CMK (cell line): ENCODE measurements around the gene FLYWCH2.
A peak's percentile ranks its signal among the peaks of the same experiment; 100 is the strongest.

Experiments used
- DNase-seq: peaks from one replicate; pipeline ENCODE4 v3.0.0-alpha.2; 2010; ENCODE audit warnings: low read depth

FLYWCH2 gene

GRCh38 chr16:2881783-2882649 is 999 bp upstream of the FLYWCH2 start:
- peak; percentile 22 for DNase-seq

DNA sequence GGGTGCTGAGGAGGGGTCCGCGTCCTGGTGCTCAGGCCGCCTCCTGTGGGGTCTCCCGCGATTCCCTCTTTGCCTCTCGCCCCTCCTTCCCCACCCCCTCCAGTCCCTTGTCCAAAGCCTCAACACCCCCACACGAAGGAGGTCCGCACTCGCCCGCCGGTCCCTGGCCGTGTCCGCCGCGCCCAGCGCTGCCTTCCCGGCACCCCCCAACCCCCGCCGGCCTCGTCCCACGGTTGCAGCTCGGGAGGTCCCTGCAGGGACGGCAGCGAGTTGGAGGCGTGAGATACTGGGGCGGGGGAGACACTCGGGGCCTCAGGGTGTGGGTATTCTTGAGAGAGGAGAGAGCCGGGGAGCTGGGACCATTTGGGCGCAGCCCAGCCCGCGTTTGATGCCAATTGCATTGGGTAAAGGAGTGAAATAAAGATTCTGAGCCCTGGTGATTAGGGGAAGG is 468 bp downstream of the FLYWCH2 start:
- DNase-seq, result no peak

DNA sequence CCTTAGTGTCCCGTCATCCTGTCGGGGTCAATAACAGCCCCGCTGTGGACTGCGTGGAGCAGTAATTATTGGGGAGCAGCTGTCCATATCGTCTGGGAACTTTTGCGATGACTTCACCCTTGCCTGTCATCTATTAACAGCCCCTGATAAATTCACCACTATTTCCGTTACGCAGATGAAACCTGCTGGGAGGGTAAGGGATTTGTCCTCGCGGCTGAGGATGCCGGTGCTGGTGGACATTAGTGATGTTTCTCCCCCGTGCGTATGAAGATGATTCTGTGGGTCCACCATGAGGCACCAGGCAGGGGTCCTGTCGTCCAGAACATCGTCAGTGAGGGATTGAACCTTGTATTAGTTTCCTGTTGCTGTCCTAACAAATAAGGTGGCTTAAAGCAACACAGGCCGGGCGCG is 1.0 kb downstream of the FLYWCH2 start:
- no peak for DNase-seq

GRCh38 chr16:2894231-2894630 is 11.2 kb downstream of the FLYWCH2 start:
- no peak for DNase-seq

- DNase-seq, result no peak
These were observed 12.8 kb downstream of the FLYWCH2 start for GRCh38 chr16:2895813-2896212.

DNA sequence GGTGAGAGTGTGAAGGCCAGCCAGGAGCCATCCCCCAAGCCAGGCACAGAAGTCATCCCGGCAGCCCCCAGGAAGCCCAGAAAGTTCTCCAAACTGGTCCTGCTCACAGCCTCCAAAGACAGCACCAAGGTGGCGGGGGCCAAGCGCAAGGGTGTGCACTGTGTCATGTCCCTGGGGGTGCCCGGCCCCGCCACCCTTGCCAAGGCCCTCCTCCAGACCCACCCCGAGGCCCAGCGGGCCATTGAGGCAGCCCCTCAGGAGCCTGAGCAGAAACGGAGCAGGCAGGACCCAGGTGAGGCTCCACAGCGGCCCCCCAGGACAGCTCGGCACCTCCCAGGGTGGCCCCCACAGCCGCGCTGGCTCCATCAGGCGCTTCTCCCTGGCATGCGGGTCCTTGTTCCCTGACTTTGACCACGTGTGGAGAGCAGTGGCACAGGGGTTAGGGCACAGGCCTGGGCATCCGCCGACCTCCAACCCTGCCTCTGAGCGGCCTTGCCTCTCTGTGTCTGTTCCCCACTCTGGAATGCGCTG is 13.5 kb downstream of the FLYWCH2 start:
- DNase-seq, result no peak

- DNase-seq, result no peak
These were observed 14.1 kb downstream of the FLYWCH2 start for GRCh38 chr16:2897110-2897509.

- no peak for DNase-seq
These were observed 16.0 kb downstream of the FLYWCH2 start for GRCh38 chr16:2898831-2899563.

DNA sequence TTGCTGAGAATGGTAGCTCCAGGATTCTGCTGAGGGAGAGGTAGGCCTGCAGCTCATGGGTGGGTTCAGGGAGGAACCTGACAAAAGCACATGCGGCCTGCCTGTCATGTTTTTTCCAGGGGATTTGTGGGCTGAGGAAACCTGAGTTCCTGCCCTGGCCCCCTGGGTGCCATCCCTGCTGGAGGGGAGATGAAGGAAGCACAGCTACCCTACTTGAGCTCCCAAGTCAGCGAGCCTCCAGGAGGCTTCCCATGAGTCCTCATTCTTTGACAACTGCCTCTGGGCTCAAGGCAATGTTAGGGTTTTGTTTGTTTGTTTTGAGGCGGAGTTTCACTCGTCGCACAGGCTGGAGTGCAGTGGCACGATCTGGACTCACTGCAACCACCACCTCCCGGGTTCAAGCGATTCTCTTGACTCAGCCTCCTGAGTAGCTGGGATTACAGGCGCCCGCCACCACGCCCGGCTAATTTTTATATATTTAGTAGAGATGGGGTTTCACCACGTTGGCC is 16.6 kb downstream of the FLYWCH2 start:
- DNase-seq, result no peak

DNA sequence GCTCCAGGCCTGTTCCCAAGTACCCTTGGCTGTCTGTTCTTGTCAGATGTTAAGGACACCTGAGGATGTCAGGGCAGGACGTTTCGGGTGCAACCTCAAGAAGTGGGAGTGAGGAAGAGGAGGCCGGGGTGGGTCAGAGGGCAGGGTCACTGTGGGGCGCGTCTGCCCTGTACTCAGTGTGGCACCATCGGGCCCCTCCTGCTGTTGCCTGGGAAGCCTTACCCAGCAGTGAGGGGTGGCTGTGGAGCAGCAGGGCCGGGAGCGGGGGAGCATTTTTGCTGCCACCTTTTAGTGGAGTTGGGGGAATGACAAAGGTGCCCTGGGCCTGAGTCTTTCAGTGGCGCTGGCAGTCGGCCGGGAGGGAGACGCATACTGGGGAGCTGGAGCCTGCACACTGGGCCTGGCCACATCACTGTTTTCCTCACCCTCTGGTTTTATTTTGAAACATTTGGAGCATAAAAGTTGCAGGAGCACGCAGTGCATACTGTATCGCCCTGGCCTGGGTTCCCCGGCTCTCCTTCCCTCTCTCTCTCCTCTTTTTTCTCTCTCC is 17.6 kb downstream of the FLYWCH2 start:
- DNase-seq, result no peak

DNA sequence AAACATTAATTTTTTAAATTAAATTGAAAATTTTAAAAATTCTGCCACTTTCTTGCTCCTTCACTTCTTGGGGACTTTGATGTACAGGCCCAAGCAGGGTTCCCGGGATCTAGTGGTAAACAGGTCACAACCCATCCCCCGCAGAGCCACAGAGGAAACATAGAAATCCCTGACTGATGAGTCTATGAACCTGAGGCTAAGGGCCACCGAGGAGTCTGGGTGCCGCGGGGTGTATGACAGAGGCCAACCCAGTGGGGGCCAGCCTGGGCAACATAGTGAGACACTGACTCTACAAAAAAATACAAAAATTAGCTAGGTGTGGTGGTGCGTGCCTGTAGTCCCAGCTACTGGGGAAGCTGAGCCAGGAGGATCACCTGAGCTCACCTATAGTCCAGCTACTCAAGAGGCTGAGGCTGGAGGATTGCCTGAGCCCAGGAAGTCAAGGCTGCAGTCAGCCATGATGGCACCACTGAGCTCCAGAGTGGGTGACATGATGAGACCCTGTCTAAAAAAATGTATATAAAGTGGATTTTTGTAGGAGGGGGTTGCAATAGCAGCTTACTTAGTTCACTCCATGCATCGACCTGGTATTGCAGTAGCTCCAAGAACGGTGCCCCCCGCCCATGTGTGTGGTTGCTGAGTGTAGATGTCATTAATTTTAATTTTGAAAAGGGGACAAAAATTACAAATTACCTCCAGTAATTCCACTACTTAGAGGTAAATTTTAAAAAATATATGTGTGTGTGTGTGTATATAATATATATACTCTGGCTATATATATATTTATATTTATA is 19.5 kb downstream of the FLYWCH2 start:
- no peak for DNase-seq

DNA sequence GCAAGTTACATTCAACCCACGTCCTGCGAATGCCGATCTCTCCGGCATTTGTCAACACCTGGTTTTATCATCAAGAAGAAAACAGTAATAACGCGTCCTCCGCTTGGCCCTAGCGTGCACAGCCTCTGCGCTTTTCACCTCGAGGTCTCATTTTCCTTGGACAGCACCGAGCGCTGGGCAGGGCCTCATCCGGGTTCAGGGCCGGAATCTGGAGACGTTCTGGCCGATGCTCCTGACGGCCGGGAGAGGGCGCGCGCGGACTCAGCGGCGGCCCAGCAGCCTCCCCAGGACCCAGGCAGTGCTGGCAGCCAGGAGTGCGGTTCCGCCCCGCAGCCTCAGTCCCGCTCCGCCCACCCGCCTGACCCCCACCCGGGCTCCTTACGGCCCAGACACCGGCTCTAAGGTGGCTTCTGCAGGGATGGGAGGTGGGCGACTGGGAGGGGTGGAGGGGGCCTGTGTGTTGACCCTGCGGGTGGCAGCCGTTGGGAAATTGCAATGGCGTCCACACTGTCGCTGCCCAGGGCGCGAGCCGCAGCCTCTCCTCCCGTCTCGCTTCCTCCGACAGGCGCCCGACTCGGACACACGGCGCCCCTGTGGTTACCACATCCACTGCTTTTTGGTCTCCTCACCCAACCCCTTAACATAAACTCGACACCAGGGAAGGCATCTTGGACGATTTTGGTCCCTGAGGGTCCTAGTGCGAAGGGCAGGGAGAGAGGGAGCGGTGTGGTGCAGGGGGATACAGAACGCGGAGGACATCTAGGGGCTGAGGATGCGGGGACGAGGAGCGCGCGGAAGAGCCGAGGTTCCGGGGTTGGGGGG is 21.3 kb downstream of the FLYWCH2 start:
- DNase-seq, result peak; percentile 65

GRCh38 chr16:2904922-2905240 is 21.9 kb downstream of the FLYWCH2 start:
- no peak for DNase-seq

GRCh38 chr16:2905241-2905987 is 22.4 kb downstream of the FLYWCH2 start:
- peak; percentile 97 for DNase-seq

DNA sequence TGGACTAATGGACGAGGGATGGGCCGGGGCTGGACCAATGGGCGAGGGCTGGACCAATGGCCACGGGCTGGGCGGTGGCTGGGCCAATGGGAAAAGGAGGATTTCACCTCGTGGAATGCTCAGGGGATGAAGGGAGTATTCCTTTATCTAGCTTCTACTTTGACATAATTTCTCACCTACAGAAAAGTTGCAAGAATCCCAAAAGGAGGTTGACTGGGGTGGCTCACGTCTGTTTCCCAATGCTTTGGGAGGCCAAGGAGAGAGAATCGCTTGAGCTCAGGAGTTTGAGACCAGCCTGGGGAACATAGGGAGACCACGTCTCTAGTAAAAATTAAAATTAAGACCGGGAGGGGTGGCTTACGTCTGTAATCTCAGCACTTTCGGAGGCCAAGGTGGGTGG is 23.0 kb downstream of the FLYWCH2 start:
- DNase-seq, result no peak

DNA sequence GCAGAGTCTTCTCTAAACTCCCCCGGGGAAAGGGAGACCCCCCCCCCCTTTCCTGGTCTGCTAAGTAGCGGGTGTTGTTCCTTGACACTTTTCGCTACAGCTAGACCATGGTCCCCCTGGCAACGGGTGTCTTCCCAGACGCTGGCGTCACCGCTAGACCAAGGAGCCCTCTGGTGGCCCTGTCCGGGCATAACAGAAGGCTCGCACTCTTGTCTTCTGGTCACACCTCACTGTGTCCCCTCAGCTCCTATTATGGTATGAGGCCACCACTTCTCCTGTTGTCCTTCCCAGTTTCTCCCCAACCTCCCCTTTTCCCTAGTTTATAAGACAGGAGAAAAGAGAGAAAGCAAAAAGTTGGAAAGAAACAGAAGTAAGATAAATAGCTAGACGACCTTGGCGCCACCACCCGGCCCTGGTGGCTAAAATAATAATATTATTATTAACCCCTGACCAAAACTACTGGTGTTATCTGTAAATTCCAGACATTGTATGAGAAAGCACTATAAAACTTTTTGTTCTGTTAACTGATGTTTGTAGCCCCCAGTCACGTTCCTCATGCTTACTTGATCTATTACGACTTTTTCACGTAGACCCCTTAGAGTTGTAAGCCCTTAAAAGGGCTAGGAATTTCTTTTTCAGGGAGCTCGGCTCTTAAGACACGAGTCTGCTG is 24.2 kb downstream of the FLYWCH2 start:
- peak; percentile 20 for DNase-seq

DNA sequence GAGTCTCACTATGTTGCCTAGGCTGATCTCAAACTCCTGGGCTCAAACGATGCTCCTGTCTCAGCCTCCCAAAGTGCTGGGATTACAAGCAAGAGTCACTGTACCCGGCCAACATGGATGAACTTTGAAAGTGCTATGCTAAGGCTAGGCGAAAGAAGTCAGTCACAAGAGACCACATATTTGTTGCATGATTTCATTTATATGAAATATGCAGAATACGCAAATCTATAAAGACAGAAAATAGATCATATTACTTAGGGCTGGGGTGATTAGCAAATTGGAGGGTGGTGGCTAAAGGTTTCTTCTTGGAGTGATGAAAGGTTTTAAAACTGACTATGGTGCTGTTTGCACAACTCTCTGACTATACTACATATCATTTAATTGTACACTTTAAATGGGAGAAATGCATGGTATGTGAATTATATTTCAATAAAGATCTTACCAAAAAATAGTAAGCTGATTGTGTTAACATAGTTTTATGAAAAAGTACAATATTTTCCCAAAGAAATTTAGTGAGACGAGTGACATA is 27.5 kb downstream of the FLYWCH2 start:
- DNase-seq, result no peak

GRCh38 chr16:2911638-2912329 is 28.8 kb downstream of the FLYWCH2 start, which contains the start of gene FLYWCH1:
FLYWCH1 (plus strand) TSS chr16:2911931; CDS start chr16:2929686, 17,755 bp downstream.
- peak; percentile 92 for DNase-seq
